OCI-LY1 (cell line): ENCODE measurements around the gene SHC3.
A peak's percentile ranks its signal among the peaks of the same experiment; 100 is the strongest.

ENCODE experiments used
- EZH2 ChIP-seq: fragments of 200-600 bp; sonication (generic), shearing (Covaris generic); IDR thresholded peaks from 2 replicates; pipeline ENCODE4 v1.8.0; 2017; ENCODE audit warnings: borderline replicate concordance, mixed run types, mild to moderate bottlenecking, antibody characterized with exemption, low read length, moderate library complexity, mixed read lengths
- TF ChIP-seq, protein P1 (sequence below): fragments of 200-600 bp; sonication (generic), shearing (Covaris generic); IDR thresholded peaks from 2 replicates; pipeline ENCODE4 v1.5.1; 2017; ENCODE audit warnings: mild to moderate bottlenecking, antibody characterized with exemption, low read length, moderate library complexity, mixed read lengths

GRCh38 chr9:89096807-89097206 is 81.8 kb downstream of the SHC3 start:
- no peak for TF ChIP-seq EZH2
- TF ChIP-seq, protein P1, sequence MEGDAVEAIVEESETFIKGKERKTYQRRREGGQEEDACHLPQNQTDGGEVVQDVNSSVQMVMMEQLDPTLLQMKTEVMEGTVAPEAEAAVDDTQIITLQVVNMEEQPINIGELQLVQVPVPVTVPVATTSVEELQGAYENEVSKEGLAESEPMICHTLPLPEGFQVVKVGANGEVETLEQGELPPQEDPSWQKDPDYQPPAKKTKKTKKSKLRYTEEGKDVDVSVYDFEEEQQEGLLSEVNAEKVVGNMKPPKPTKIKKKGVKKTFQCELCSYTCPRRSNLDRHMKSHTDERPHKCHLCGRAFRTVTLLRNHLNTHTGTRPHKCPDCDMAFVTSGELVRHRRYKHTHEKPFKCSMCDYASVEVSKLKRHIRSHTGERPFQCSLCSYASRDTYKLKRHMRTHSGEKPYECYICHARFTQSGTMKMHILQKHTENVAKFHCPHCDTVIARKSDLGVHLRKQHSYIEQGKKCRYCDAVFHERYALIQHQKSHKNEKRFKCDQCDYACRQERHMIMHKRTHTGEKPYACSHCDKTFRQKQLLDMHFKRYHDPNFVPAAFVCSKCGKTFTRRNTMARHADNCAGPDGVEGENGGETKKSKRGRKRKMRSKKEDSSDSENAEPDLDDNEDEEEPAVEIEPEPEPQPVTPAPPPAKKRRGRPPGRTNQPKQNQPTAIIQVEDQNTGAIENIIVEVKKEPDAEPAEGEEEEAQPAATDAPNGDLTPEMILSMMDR: peak; percentile 16; the same call in 1 of the 2 replicates
